GM04504 (cell line): ENCODE results near the gene MRPL48.
A peak's percentile ranks its signal among the peaks of the same experiment; 100 is the strongest.
"Not testable (repeated sequence)": the region's sequence is repeated elsewhere in the genome, so short reads cannot be mapped to it uniquely, and the experiment has no call there.

ENCODE experiments used
- DNase-seq: peaks from one replicate; pipeline ENCODE4 v3.0.0-alpha.2; 2012; ENCODE audit warnings: low read depth

MRPL48 gene

GRCh38 chr11:73787643-73788558 is at the start of gene MRPL48:
Gene MRPL48, plus strand, starts transcription at chr11:73787874. Its CDS starts 98 bp downstream, at chr11:73787972.
- DNase-seq, result peak; percentile 89

GRCh38 chr11:73743045-73743444 is 44.6 kb upstream of the MRPL48 start:
- no peak for DNase-seq

- DNase-seq, result no peak
Observed at GRCh38 chr11:73746701-73747100, 41.0 kb upstream of the MRPL48 start.

GRCh38 chr11:73747762-73748161 is 39.9 kb upstream of the MRPL48 start:
- no peak for DNase-seq

- no peak for DNase-seq
Observed at GRCh38 chr11:73748300-73748699, 39.4 kb upstream of the MRPL48 start.

- no peak for DNase-seq
Observed at GRCh38 chr11:73749118-73749517, 38.6 kb upstream of the MRPL48 start.

GRCh38 chr11:73750228-73750627 is 37.4 kb upstream of the MRPL48 start:
- no peak for DNase-seq

- not testable (repeated sequence) for DNase-seq
Observed at GRCh38 chr11:73750862-73751261, 36.8 kb upstream of the MRPL48 start.

GRCh38 chr11:73752216-73752867 is 35.3 kb upstream of the MRPL48 start:
- DNase-seq, result no peak

- DNase-seq, result no peak
Observed at GRCh38 chr11:73752903-73753302, 34.8 kb upstream of the MRPL48 start.

- no peak for DNase-seq
Observed at GRCh38 chr11:73753938-73754337, 33.7 kb upstream of the MRPL48 start.

GRCh38 chr11:73755670-73756069 is 32.0 kb upstream of the MRPL48 start:
- no peak for DNase-seq

- DNase-seq, result no peak
Observed at GRCh38 chr11:73757598-73757997, 30.1 kb upstream of the MRPL48 start.

- DNase-seq, result no peak
Observed at GRCh38 chr11:73758451-73758850, 29.2 kb upstream of the MRPL48 start.

- DNase-seq, result peak; percentile 8
Observed at GRCh38 chr11:73759610-73760134, 28.0 kb upstream of the MRPL48 start.

GRCh38 chr11:73760135-73760678 is 27.5 kb upstream of the MRPL48 start:
- DNase-seq, result peak; percentile 7

- DNase-seq, result peak; percentile 100
Observed at GRCh38 chr11:73760679-73761402, 26.8 kb upstream of the MRPL48 start, which contains the start of gene RAB6A. Gene RAB6A, minus strand, starts transcription at chr11:73761074. Its CDS starts 439 bp downstream, at chr11:73760635.

- no peak for DNase-seq
Observed at GRCh38 chr11:73761403-73761945, 26.2 kb upstream of the MRPL48 start.

GRCh38 chr11:73762732-73763131 is 24.9 kb upstream of the MRPL48 start:
- DNase-seq, result no peak

- no peak for DNase-seq
Observed at GRCh38 chr11:73766763-73767162, 20.9 kb upstream of the MRPL48 start.

GRCh38 chr11:73770811-73771210 is 16.9 kb upstream of the MRPL48 start:
- DNase-seq, result not testable (repeated sequence)
